NCI-H2029 treated with DMSO at 0.1 percent for 48 hours (cell line): ENCODE data around the gene GMFB.

Experiments
- DNase-seq: peaks from one replicate; lab custom pipeline; 2025; lab: John Stamatoyannopoulos, UW

Gene GMFB

DNA sequence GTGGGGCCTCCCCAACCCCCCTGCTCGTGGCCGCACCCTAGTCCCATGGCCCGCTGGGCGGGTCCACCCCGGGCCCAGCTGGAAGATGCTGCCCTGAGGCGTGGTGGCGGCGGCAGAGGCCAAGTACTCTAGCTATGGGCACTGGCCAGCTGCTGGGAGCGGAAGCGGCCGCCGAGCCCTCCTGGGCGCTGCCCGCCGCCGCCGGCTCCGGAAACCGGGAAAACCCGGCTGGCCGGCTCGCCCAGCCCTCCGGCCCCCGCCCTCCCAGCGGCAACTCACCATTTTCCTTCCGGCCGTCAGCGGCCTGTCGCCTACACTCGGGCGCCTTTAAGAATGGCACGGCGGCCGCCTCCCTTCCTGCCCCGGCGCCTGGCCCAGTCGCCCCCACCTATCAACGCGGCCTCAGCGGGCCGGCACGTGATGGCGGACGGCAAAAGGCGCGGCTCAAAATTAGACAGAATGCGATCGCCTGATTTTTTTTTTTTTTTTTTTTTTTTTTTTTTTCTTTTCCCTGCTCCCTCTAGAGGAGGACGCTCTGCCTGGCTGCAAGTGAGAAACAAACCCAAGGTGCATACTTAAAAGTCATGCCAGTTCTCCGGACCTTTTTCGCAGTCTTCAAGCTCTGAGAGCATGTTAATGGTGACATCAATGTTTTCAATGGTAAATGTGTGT is at the start of gene GMFB:
Gene GMFB (minus strand): TSS at position 335 of the 672 bp plus-strand sequence. CDS start 53 bp downstream, at position 282.
- DNase-seq: peak; percentile 73

DNA sequence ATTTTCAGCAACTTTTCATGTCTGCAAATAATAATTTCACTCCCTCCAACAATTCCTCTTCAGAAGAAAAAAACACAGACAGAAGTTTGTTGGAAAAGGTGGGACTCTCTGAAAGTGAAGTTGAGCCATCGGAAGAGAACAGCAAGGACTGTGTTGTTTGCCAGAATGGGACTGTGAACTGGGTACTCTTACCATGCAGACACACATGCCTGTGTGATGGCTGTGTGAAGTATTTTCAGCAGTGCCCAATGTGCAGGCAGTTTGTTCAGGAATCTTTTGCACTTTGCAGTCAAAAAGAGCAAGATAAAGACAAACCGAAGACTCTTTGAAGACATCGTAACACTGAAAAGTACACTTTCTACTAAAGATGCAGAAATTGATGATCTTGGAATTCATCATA is 49.3 kb upstream of the GMFB start:
- DNase-seq: no peak

DNA sequence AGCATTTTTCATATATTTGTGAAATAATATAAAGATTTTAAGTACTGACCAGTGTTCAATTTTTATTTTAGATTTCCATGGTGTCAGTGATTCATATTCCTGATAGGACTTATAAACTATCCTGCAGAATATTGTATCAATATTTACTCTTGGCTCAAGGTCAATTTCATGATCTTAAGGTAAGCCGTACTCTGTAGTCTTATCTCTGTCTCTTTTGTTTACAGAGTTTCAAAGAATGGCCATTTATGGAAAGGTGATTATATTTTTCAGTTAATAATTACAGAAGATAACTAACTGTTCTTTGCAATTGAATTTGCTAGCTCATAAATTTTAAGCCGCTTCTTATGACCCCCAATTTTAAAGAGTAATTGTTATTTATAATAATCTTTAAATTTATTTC is 48.9 kb upstream of the GMFB start:
- DNase-seq: no peak

DNA sequence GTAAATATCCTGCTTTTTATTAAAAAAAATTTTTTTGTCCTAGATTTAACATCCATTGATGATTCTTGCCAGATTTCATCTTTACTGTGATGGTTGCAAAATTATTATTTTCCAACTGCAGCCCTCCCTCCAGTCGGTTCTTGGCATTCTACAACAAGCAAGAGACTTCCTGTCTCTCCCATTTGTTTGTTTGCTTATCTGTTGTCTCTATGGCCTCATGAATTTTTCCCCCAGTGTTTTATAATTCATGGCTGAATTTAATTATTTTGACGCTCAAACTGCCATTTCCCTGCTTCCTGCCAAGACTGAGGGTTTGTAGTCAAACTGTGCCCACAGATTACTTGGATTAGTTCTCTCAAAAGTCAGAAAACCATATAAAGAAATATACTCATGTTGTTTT is 46.9 kb upstream of the GMFB start:
- DNase-seq: no peak

DNA sequence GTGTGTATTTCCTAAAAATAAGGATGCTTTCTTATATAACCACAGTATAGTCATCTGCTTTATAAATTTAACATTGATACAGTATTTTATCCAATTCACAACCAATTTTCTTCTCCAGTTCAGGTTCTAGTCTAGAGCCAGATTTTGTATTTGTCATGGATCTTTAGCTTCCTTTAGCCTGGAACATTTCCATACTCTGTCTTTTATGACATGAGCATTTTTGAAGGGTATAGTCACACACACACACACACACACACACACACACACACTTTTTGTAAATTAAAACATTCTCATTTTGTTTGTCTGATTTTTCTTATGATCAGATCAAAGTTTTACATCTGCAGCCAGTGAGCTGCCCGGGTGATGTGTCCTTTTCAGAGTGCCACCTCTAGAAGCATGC is 46.3 kb upstream of the GMFB start:
- no peak for DNase-seq

DNA sequence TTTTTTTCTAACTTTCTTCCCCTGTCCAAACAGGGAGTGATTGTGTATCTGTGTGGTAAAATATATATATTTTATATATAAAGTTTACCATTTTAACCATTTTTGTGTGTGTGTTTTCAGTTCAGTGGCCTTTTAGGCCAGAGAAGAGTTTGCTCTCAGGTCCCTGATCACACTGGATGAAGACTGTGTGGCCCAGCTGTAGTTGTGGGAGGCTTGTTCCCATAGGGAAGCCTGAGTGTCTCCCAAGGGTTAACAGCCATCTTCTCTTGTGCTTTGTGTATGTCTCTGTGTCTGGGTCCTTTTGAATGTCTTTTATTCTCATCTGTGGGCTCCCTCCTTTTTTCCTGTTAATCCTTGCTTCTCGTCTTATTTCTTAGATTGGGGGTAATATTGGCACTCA is 44.3 kb upstream of the GMFB start:
- no peak for DNase-seq

DNA sequence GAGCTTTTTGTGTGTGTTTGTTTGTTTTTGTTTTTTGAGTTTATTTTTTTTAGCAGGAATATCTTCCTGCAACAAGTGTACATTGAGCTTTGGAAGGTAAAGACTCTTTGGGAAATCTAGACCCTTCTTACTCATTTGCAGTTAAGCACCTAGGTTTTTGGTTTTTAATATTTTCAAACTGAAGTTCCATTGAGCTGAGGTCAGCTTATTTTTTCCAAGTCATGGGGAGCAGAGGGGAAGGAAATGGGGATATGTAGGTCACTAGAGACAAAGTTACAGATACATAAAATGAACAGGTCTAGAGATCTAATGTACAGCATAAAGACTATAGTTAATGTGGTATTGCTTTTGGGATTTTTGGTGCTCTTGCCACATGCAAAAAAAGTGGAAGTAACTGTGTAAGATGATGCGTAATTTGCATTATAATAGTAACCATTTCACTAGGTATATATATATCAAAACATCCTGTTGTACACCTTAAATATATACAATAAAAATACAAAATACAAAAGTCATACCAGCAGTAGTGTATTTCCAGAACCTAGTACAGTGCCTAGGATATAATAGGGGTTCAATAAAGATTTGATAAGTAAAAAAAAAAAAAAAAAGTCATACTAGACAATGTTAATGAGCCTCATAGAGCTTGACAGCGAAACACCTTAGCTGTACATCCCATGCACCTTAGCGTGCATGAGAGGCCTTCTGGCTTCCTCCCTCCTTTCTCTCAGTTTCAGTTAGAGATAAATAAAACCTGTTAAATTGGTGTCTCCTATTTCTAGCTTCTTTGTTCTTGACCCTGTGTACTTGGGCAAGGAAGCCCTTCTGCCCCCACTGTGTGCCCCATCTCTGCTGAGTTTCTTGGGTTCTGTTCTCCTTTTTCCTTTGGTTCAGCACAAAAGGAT is 43.6 kb upstream of the GMFB start:
- DNase-seq: no peak

DNA sequence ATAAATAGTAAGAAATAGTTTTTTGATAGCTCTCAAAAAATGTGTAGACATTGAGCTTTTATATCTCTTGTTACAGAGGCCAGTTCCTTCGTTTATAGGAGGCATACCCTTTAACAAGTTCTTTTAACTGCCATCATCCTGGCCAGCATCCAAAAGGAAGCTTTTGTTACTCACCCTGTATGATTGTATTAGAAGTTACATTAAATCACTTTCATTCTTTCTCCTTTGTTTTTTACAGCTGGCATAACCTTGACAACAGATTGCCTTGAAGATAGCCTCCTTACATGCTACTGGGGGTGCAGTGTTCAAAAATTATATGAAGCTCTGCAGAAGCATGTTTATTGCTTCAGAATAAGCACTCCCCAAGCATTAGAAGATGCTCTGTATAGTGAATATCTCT is 41.0 kb upstream of the GMFB start:
- DNase-seq: no peak

DNA sequence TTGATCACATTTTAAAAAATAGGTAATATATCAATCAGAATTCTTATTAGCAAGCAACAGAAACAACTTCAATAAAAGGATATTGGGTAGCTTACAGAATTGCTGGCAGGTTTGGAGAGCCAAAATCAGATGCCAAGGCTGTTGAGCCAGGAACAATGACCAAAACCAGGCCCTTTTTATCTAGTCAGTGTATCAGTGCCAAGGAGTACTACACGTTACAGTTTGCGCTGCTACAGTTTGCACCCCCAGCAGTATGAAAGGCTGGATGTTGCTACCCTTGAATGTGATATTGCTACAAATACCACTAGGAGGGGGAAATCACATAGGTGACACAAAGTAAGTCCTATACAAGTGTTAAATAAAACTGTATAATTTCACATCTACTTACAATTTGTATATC is 40.2 kb upstream of the GMFB start:
- DNase-seq: no peak

DNA sequence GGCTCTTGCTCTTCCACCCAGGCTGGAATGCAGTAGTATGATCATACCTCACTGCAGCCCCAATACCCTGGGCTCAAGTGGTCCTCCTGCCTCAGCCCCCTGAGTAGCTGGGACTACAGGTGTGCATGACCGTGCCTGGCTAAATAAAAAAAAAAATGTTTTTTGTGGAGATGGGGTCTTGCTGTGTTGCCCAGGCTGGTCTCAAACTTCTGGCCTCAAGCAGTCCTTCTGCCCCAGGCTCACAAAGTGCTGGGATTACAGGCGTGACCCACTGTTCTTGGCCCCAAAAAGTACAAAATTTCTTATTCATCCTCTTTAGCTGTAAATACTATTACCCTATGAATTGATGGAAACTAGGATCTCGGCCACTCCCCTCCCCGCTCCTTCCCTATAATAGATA is 35.6 kb upstream of the GMFB start:
- DNase-seq: no peak

DNA sequence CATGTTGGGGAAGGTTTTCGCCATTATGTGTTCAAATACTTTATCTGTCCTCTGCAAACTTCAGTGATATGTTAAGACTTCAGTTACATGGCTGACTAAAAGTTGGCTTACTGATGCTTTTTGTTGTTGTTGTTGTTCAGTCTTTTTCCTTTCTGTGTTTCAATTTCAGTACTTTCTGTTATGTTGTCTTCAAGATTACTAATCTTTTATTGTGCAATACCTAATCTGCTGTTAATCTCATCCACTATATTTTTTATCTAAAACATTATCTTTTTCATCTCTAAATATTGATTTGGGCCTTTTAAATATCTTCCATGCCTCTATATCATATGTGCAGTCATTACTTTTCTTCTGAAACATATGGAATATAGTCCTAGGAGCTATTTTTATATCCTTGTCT is 27.9 kb upstream of the GMFB start:
- DNase-seq: no peak

DNA sequence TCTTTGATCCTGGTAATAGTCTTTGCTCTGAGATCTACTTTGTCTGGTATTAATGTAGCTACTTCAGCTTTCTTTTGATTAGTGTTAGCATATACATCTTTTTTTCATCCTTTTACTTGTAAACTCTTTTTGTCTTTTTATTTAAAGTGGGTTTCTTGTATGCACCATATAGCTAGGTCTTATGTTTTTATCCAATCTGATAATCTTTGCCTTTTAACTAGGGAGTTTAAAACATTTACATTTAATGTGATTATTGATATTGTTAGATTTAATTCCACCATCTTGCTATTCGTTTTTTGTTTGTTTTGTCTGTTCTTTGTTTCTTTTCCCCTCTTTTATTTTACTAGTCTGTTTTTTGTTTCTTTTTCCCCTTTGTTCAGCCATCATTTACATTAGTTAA is 26.9 kb upstream of the GMFB start:
- DNase-seq: no peak

DNA sequence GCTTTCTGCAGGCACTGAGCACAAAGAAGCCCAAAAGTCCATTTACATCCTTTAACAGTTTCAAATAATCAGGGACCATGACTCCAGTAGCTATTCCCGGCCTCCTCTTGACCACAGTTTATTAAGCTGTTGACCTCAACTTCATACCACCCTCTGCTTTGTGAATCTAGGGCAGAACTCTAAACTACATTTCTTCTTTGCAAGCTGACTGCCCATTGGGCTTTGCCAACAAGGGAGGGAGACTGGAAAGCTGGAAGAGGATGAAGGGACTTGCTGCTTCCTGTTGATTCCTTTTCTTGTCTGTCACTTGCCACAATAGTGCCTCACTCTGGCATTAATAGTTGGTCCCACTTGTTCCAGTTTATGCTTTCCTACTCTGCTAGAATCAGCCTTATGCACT is 23.6 kb upstream of the GMFB start:
- DNase-seq: no peak

DNA sequence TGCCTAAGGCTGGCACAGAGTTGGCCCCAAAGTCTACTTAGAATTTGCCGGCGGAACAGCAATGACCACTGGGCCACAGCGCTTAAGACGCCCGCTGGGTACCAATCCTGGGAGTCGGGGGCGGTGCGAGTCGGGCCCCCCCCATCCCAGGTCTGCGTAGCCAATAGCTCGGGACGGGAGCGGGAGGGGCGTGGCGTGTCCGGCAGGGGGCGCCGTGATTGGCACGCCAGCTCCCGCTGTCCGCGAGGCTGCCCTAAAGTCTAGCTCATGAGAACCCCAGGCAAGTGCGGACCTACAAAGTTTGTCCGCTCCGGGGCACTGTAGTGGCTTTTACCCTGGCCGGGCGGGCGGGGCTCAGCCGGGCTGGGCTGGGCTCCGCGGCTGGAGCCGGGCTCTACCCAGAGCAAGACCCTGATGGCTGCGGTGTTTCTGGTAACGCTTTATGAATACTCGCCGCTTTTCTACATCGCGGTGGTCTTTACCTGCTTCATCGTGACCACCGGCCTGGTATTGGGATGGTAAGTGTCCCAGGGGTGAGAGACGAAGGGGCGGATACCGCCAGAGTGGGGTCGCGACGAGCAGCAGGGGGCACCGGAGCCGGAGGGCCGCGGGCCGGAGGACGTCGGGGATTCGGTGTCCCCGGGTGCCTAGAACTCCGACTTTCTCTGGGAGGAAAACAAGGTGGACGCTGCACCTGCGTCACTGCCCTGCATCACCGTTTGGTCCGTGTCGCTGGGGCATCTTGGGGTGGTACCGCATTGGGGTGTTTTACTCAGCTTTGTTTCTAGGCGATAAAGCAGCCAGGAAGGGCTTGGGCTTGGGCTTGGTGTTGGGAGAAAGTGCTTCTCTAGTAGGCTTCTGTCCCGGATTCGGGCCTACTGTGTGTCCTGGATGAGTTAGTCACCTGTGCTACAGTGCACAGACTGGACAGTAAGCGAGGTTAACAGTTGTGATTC is 21.0 kb upstream of the GMFB start, which contains the start of gene CGRRF1:
Gene CGRRF1 (plus strand): TSS at position 361 of the 956 bp plus-strand sequence. CDS start 54 bp downstream, at position 415.
- DNase-seq: peak; percentile 91

DNA sequence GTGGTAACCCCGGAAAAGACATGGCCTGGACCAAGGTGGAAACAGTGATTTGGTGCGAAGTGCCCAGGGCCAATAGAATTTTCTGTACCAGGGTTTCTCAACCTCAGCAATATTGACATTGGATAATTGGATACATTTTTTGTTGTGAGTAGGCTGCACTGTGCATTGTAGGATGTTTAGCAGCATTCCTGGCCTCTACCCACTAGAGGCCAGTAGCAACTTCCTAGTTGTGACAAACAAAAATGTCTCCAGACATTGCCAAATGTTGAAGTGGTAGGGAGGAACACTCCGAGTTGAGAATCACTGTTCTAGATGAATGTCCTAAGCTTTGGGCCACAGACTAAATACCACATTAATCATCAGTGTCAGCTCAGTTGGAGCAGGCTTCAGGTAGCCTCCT is 14.7 kb upstream of the GMFB start:
- DNase-seq: no peak

DNA sequence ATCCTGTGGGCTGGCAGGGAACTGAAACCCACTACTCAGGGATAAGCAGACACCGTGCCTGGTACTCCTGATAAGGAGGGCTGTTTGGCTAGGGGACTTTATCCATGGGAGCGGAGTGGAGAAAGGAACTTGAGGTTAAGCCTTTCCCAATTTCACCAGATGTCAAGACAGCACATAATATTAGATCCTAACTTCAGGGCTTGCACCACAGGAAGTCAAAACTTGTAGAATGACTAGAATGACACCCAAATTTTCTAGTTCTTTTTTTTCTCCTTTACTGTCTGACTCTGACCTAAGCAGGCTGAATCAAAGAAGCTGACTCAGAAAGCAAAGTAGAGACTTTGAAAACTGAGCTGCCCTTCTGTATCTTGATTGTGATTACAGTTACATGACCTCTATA is 13.8 kb upstream of the GMFB start:
- DNase-seq: no peak

DNA sequence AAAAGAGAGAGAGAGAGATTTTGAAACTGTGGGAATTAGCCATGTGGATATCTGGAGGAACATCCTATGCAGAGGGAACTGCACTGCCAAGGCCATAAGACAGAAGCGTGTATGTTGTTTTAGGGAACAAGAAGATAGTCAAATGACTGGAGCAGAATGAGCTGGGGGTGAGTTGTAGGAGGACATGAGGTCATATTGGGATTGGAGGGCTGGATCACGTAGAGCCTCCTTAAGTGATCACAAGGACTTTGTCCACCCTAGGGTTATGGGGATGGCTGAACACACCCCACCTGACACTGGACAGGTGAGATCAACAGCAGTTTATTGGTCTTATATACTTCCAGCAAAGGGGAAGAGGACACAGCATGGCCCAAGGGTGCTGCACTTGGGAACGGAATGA is 12.7 kb upstream of the GMFB start:
- no peak for DNase-seq

DNA sequence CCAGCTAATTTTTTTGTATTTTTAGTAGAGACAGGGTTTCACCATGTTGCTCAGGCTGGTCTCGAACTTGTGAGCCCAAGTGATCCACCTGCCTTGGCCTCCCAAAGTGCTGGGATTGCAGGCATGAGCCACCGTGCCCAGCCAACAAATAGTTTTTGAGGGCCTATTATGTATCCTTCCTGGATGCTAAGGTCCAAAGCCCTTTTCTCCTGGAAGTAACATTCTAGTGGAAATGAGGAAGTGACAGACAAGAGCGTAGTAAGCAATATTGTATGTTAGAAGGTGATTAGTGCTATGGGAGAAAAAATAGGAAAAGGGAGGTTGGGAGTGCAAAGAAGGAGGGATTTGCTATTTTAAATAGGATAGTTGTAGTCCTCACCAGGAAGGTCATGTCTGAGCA is 12.0 kb upstream of the GMFB start:
- no peak for DNase-seq

DNA sequence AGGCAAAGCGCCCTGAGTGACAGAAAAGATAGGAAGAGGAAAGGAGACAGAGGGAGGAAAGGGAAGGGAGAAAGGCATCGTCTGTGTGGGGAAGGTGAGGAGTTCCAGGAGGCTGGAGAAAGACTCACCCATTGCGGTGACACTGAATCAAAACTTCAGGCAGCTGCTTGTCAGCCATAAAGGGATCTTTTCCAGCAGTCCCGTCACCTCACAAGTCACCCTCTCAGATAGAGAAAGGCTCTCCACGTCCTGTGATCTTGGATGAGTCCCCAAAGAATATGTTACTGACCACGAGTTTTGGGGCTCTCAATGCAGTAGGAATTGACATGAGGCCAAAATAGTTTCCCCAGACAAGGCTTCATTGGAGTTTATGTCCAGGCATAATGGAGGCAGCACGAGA is 9.8 kb upstream of the GMFB start:
- DNase-seq: no peak

DNA sequence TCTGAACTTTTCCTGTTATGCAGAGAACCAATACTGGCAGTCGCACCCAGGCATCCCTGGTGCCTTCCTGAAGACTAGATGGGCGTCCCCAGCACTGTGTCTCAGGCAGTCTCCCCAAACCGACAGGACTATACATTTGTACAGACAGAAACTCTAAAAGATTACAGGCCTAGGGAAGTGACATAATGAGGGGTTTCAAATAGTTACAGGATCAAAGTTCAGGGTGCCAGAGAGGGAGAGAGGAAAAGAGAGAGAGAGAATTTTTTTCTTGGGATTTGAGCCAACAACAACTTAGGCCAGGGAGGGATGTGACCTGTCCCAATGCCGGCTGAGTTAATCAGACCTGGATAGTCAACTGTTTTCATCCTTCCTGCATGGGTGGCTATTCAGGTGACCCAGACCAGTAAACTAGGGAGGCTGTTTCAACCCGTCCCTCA is 9.3 kb upstream of the GMFB start:
- no peak for DNase-seq

DNA sequence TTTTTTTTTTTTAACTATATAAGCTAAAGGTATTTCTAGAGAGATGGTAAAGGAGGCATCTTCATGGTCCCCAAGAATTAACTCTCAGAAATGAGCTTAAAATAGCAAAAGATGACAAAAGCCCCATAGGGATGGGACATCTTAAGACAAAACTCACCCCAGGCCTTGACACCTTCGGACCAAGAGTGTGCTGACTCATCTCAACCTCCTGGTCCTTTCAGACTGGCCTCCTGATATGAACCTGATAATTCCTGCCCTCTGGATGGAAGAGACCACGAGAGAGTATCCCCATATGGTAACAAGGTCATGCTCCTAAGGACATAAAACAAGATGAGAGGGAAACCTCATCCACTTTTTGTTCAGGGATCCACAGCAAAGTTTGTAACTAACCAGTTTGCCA is 8.4 kb upstream of the GMFB start:
- DNase-seq: no peak

DNA sequence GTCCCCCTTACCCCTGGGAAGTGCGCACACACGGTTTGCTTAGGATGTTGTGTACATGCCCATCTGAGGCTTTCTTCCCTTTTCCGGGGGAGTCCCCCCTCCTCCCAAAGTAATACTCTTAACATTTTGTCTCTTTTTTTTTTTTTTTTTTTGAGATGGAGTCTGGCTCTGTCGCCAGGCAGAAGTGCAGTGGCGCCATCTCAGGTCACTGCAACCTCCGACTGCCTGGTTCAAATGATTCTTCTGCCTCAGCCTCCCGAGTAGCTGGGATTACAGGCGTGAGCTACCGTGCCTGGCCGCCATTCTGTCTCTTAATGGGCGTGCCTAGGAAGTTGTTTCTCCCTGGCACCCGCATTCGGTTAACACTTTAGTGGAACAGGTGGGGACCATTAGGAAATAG is 4.5 kb upstream of the GMFB start:
- no peak for DNase-seq
